Measurements from ENCODE around the gene SAFB. TPM values are rescaled to one million over a fixed set of nuclear protein-coding genes. Genes with fewer than 3 reads are reported as not detected.

SAFB gene
- polyA plus RNA-seq, 1 donor from 2014 or later, result 89.8 TPM

- Histone ChIP-seq H3K27me3 (ENCODE audit: insufficient read depth, low read depth, low read length) (no peaks in the 10 kb centered on the region), H3K36me3 (ENCODE audit: insufficient read depth, low read length) (no peaks in the 10 kb centered on the region), H4K20me1 (ENCODE audit: insufficient read depth) (no peaks in the 10 kb centered on the region), H3K9me3 (ENCODE audit: low read length) (no peaks in the 10 kb centered on the region), H3K9ac (ENCODE audit: low read length) (no peak overlapping the region), H3K4me2 (ENCODE audit: low read length) (no peak overlapping the region), H3K27ac (ENCODE audit: low read length) (no peak overlapping the region), H3K9me2 (ENCODE audit: insufficient read depth, low read length) (no peaks in the 10 kb centered on the region), H3F3A (ENCODE audit: insufficient read depth, low read length, poor library complexity, severe bottlenecking) (no peaks in the 10 kb centered on the region), H2AFZ (ENCODE audit: low read depth, low read length) (no peak overlapping the region), H3K79me2 (replicated peaks; ENCODE audit: insufficient read depth, low read length) (no peaks in the 10 kb centered on the region), H3K4me3 (ENCODE audit: low read length) (no peak overlapping the region)
- TF ChIP-seq CTCF (IDR thresholded peaks at IDR 0.05; ENCODE audit: poor library complexity, severe bottlenecking), result no peak
- TF ChIP-seq EZH2 (IDR thresholded peaks at IDR 0.05; ENCODE audit: borderline replicate concordance, insufficient read depth, low read length, poor library complexity, severe bottlenecking), result no peak
- TF ChIP-seq TAF1 (IDR thresholded peaks at IDR 0.05; ENCODE audit: low read depth), result no peak
- no peak for TF ChIP-seq EP300 (conservative IDR thresholded peaks at IDR 0.05; ENCODE audit: poor library complexity, severe bottlenecking)
- TF ChIP-seq REST (IDR thresholded peaks at IDR 0.05; ENCODE audit: borderline replicate concordance), result no peak
- no peak for TF ChIP-seq POLR2AphosphoS5 (IDR thresholded peaks at IDR 0.05)
- TF ChIP-seq MXI1 (conservative IDR thresholded peaks at IDR 0.05; ENCODE audit: poor library complexity, severe bottlenecking), result no peak
- no peak for TF ChIP-seq SMC3 (conservative IDR thresholded peaks at IDR 0.05; ENCODE audit: poor library complexity)
- TF ChIP-seq RAD21 (conservative IDR thresholded peaks at IDR 0.05), result no peak
Observed at GRCh38 chr19:5595129-5595528, 27.8 kb upstream of the SAFB start.

GRCh38 chr19:5595745-5596144 lies 27.1 kb upstream of the SAFB start:
- Histone ChIP-seq H4K20me1 (ENCODE audit: insufficient read depth) (no peaks in the 10 kb centered on the region), H3K27ac (ENCODE audit: low read length) (no peak overlapping the region), H3K4me2 (ENCODE audit: low read length) (no peak overlapping the region), H3K9ac (ENCODE audit: low read length) (no peak overlapping the region), H2AFZ (ENCODE audit: low read depth, low read length) (no peak overlapping the region), H3F3A (ENCODE audit: insufficient read depth, low read length, poor library complexity, severe bottlenecking) (no peaks in the 10 kb centered on the region), H3K79me2 (replicated peaks; ENCODE audit: insufficient read depth, low read length) (no peaks in the 10 kb centered on the region), H3K4me3 (ENCODE audit: low read length) (no peak overlapping the region), H3K9me3 (ENCODE audit: low read length) (no peaks in the 10 kb centered on the region), H3K9me2 (ENCODE audit: insufficient read depth, low read length) (no peaks in the 10 kb centered on the region), H3K36me3 (ENCODE audit: insufficient read depth, low read length) (no peaks in the 10 kb centered on the region), H3K27me3 (ENCODE audit: insufficient read depth, low read depth, low read length) (no peaks in the 10 kb centered on the region)
- TF ChIP-seq EP300 (conservative IDR thresholded peaks at IDR 0.05; ENCODE audit: poor library complexity, severe bottlenecking) (no peak), TAF1 (IDR thresholded peaks at IDR 0.05; ENCODE audit: low read depth) (no peak), RAD21 (conservative IDR thresholded peaks at IDR 0.05) (no peak), CTCF (IDR thresholded peaks at IDR 0.05; ENCODE audit: poor library complexity, severe bottlenecking) (no peak), SMC3 (conservative IDR thresholded peaks at IDR 0.05; ENCODE audit: poor library complexity) (no peak), EZH2 (IDR thresholded peaks at IDR 0.05; ENCODE audit: borderline replicate concordance, insufficient read depth, low read length, poor library complexity, severe bottlenecking) (no peak), REST (IDR thresholded peaks at IDR 0.05; ENCODE audit: borderline replicate concordance) (no peak), POLR2AphosphoS5 (IDR thresholded peaks at IDR 0.05) (no peak), MXI1 (conservative IDR thresholded peaks at IDR 0.05; ENCODE audit: poor library complexity, severe bottlenecking) (no peak)
